ENCODE data around the gene MICB. TPM values are rescaled to one million over a fixed set of nuclear protein-coding genes. Genes with fewer than 3 reads are reported as not detected.
A peak's percentile ranks its signal among the peaks of the same experiment; 100 is the strongest.

MICB gene
- total and polyA plus RNA-seq, 9 of the 15 experiments (the other 6 are each of a cell fraction or from before 2014, with no cell fraction given) = 13.3 to 34.5 (median 19.8) TPM

DNA sequence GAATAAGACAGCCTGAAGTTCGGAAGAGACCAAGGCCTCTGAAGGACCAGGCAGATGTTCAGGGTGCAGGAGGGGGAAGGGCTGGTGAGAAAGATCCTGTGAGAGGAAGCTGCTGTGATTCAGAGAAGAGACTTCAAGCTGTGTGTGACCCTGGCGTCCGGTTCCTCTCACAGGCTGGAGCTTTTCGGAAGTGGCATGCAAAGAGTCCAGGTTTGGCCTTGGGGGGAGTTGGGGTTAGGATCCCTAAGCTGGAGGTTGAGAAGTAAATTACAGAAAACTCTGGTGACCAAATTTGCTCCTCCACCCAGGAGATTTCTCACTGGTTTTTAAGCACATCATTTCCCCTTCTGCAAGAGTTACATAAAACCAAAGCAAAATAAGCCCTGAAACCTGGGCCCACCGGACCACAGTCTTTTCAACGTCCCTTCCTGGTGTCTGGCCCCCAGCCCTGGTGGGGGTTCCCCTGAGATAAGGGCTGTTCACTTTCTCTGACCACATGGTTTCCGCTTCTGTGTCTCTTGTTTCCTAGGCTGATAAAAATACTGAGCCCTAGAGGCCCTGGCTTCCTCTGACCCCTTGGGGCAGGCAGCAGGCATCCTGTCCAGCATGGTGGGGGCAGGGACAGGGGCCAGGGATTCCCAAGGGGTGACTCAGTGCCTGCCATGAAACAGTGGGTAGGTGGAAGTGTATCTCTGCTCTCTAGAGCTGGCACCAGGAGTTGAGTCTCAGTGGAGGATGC is 62.2 kb downstream of the MICB start (continued):
- TF ChIP-seq, protein P1, sequence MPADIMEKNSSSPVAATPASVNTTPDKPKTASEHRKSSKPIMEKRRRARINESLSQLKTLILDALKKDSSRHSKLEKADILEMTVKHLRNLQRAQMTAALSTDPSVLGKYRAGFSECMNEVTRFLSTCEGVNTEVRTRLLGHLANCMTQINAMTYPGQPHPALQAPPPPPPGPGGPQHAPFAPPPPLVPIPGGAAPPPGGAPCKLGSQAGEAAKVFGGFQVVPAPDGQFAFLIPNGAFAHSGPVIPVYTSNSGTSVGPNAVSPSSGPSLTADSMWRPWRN (IDR thresholded peaks at IDR 0.05; ENCODE audit: low read depth) = peak; percentile 54; the same call in 1 of the 2 replicates
- TF ChIP-seq CHD2 (IDR thresholded peaks at IDR 0.05; ENCODE audit: low read depth, low read length) (no peak), PHF20 (IDR thresholded peaks at IDR 0.05; ENCODE audit: partially characterized antibody) (no peak), FOSL1 (tag; conservative IDR thresholded peaks at IDR 0.05) (peak; percentile 83), CREM (IDR thresholded peaks at IDR 0.05; ENCODE audit: low read depth) (0 out of 2 replicates have a peak, but pooled peaks have one; percentile 39), ZNF217 (CRISPR knock-in tag; IDR thresholded peaks at IDR 0.05) (no peak), CBX1 (IDR thresholded peaks at IDR 0.05; ENCODE audit: low read depth) (no peak), POLR2AphosphoS5 (IDR thresholded peaks at IDR 0.05; ENCODE audit: control insufficient read depth, insufficient read depth, low read depth, low read length) (peak; percentile 51), SMARCE1 (IDR thresholded peaks at IDR 0.05) (peak; percentile 73; the same call in 1 of the 2 replicates), OTX1 (CRISPR knock-in tag; IDR thresholded peaks at IDR 0.05) (no peak), EP400 (IDR thresholded peaks at IDR 0.05) (peak; percentile 58), PTRF (tag; IDR thresholded peaks at IDR 0.05) (no peak), CCNT2 (IDR thresholded peaks at IDR 0.05; ENCODE audit: borderline replicate concordance, extremely low read depth, insufficient read length, low read depth, low read length) (peak; percentile 23), SMARCA5 (IDR thresholded peaks at IDR 0.05) (0 out of 2 replicates have a peak, but pooled peaks have one; percentile 2), GTF2A2 (tag; IDR thresholded peaks at IDR 0.05) (no peak), NRF1 (conservative IDR thresholded peaks at IDR 0.05 in 1 of 2, IDR thresholded peaks at IDR 0.05 in 1 of 2) (no peak), RBM17 (IDR thresholded peaks at IDR 0.05; ENCODE audit: borderline replicate concordance, low read depth, low read length) (no peak)
- TF ChIP-seq, protein P2, sequence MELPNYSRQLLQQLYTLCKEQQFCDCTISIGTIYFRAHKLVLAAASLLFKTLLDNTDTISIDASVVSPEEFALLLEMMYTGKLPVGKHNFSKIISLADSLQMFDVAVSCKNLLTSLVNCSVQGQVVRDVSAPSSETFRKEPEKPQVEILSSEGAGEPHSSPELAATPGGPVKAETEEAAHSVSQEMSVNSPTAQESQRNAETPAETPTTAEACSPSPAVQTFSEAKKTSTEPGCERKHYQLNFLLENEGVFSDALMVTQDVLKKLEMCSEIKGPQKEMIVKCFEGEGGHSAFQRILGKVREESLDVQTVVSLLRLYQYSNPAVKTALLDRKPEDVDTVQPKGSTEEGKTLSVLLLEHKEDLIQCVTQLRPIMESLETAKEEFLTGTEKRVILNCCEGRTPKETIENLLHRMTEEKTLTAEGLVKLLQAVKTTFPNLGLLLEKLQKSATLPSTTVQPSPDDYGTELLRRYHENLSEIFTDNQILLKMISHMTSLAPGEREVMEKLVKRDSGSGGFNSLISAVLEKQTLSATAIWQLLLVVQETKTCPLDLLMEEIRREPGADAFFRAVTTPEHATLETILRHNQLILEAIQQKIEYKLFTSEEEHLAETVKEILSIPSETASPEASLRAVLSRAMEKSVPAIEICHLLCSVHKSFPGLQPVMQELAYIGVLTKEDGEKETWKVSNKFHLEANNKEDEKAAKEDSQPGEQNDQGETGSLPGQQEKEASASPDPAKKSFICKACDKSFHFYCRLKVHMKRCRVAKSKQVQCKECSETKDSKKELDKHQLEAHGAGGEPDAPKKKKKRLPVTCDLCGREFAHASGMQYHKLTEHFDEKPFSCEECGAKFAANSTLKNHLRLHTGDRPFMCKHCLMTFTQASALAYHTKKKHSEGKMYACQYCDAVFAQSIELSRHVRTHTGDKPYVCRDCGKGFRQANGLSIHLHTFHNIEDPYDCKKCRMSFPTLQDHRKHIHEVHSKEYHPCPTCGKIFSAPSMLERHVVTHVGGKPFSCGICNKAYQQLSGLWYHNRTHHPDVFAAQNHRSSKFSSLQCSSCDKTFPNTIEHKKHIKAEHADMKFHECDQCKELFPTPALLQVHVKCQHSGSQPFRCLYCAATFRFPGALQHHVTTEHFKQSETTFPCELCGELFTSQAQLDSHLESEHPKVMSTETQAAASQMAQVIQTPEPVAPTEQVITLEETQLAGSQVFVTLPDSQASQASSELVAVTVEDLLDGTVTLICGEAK (IDR thresholded peaks at IDR 0.05) = peak; percentile 44; the same call in 1 of the 2 replicates
- TF ChIP-seq, protein P2 (CRISPR knock-in tag; IDR thresholded peaks at IDR 0.05) = no peak

All from K562 (cell line).